Endothelial cell of hepatic sinusoid (primary cell): ENCODE results near the gene HDLBP.

Experiments
- in situ Hi-C: cut with HindIII; loops from 2 replicates; pipeline ENCODE4 v1.10.0; 2017; ENCODE audit warnings: low sequenced_read_pairs

HDLBP gene

DNA sequence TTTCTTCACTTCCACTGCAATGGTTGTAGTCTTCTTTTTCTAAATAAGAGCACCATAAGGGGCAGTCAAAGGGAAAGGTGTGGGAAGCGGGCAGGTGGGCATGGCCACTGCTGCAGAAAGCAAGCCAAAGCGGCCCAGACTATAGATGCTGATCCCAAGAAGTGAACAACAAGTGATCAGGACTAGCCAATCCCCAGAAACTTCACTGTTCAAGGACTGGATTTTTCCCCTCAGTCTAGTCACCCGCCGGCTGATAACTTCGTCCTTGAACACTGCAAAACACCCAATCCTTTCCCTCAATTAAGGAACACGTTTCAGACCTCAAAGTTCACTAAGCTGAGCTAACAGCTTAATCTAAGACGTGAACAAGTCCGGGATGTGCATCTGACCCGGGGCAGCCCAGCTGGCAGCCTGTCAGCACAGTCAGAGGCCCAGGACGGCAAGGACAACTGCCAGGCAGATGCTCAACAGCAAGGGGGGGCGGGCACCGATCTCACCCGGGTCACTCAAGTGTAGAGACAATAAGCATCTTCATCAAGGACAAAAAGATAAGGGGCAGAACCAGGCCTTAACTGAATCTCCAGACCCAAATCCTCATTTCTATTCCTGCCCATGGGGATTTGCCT, 59.8 kb downstream of the HDLBP start:
- in situ Hi-C loops, result no loop called here

- in situ Hi-C loops, result no loop called here
Measured at GRCh38 chr2:241254904-241255351, 60.5 kb downstream of the HDLBP start.

- in situ Hi-C loops, result no loop called here
Measured at GRCh38 chr2:241252778-241253475, 62.5 kb downstream of the HDLBP start.

GRCh38 chr2:241249654-241250053, 65.8 kb downstream of the HDLBP start:
- in situ Hi-C loops, result no loop called here

- in situ Hi-C loops, result no loop called here
Measured at GRCh38 chr2:241248897-241249296, 66.6 kb downstream of the HDLBP start.

GRCh38 chr2:241248289-241248688, 67.2 kb downstream of the HDLBP start:
- in situ Hi-C loops, result no loop called here

- in situ Hi-C loops, result no loop called here
Measured at GRCh38 chr2:241244368-241244767, 71.1 kb downstream of the HDLBP start.

- in situ Hi-C loops, result no loop called here
Measured at GRCh38 chr2:241242306-241242705, 73.2 kb downstream of the HDLBP start.

- in situ Hi-C loops, result no loop called here
Measured at GRCh38 chr2:241241669-241242068, 73.8 kb downstream of the HDLBP start.

DNA sequence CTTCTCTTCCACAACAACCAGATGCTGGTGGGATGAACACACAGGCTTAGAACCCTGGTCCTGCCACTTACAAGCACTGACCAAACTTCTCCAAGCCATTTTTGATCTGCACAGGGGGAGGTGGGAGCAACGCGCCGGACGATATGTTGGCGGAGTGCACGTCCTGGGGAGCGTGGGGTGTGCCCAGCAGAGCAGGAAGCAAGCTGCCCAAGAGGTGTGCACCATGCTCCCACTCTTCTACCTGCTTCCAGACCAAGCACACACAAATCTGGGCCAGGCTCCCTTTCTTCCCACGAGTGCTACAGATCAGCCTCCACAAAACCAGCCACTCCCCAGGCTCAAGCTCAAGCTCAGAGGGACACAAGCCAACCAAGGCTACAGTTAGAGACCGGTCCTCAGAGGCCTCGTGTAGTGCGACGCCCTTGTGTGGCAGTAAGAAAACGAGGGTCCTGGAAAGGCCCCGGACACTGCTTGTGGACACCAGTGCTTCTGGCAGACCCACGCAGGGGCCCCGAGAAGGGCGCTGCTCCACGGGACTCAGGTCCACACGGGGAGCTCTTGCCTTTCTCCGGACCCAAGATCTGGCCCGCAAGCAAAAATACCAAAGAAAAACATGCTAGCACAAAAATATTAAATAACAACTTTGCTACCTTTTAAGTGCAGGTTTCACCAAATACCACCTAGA, 75.0 kb downstream of the HDLBP start:
- in situ Hi-C loops, result no loop called here

GRCh38 chr2:241239552-241240202, 75.8 kb downstream of the HDLBP start:
- in situ Hi-C loops, result no loop called here

DNA sequence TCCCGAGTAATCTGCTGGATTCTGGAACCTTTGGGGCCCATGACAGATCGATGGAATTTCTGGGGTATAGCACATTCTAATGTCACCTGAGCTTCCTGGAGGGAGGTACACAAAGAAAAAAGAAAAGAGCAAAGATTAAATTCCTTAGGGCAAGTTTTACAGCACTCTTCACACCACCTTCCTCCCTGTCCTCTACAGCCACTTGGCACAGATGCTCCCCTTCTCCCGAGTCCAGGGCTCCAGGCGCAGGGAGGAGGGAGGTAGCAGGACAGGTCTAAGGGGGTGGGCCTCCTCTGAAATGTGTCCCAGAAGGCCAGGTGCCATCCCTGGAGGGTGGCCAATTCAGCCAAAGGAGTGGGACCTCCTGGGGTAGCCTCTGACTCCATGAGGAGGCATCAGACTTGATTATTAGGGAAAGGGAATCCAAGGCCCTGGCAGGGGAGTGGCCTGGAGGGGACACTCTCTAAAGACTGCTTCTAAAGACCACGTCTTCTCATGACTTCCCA, 76.7 kb downstream of the HDLBP start:
- in situ Hi-C loops, result no loop called here

DNA sequence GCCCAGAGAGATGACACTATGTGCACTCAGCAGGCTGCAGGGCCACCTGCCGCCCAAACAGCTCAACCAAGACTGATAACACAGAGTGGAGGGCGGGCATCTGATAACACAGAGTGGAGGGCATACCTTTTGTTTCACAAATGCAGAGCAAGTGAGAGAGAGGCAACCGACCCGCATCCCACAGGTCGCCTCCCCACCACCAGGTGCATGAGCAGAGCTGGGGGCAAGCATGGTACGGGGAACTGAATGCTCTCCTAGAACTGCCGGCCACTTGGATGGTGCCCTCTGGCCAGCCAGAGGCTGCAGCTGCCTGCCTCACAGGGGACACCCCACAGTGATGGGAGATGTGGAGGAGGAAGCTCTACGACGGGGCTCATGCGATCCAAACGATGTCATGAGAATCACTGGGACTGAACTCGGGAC, 77.5 kb downstream of the HDLBP start:
- in situ Hi-C loops, result no loop called here

DNA sequence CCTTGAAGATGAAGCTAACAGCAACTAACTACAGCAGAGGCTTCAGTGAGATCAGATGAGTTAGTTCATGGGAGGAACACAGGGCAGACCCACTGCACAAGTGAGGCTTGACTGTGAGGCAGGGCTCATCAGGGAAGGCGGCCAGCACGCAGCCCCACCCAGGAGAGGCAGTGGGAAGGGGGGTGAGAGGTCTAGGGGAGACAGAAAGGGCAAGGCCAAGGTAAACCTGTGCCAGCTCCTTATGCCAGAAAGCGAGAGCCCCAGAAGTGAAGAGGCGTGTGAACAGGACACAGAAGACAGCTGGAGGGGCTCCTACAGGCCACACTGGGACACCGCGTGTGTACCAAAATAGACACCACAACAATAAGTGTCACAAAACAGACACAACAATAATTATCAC, 78.4 kb downstream of the HDLBP start:
- in situ Hi-C loops, result no loop called here

GRCh38 chr2:241235859-241236593, 79.4 kb downstream of the HDLBP start:
- in situ Hi-C loops, result no loop called here

GRCh38 chr2:241234962-241235740, 80.3 kb downstream of the HDLBP start:
- in situ Hi-C loops, result no loop called here

GRCh38 chr2:241234066-241234790, 81.2 kb downstream of the HDLBP start:
- in situ Hi-C loops, result no loop called here

DNA sequence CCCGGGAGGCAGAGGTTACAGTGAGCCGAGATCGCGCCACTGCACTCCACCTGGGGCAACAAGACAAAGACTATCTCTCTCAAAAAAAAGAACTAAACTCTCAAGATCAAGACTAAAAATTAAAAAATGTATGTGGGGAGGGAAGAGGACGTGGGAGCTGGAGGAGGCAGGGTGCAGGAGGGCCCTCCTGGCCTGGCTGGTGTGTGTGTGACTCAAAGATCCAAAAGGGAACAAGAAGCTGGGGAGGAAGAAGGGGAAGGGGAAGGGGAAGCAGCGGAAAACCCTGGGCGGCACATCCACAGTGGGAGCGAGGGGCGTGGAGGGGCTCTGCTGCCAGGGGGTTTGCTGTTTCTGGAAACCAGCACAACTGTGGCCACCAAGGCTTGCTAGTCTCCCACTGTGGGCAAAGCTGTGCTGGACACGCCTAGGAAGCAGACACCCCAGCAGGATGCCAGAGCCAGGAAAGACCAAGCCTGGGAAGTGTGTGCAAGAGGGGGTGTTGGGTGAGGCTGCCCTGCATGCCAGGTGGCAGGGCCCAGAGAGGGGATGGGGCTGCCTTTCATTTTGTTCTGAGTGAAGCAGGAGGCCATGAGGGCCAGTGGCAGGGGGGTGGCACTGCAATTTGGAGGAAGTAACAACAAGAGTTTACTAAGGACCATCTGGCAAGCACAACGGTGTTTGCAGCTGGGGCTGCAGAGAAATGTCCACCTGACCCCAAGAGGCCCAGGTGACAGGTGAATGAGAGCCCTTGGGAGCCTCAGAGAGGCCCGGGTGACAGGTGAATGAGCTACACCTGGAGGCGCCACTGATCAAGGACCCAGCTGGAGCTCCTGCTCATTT, 82.5 kb downstream of the HDLBP start:
- in situ Hi-C loops, result no loop called here
